ENCODE measurements around the gene RCCD1. TPM values are rescaled to one million over a fixed set of nuclear protein-coding genes. Genes with fewer than 3 reads are reported as not detected.

Gene RCCD1
- total and polyA plus RNA-seq, 9 of the 15 experiments (the other 6 are each of a cell fraction or from before 2014, with no cell fraction given) = 11.1 to 51.4 (median 24.7) TPM

GRCh38 chr15:90934256-90934948 lies 20.3 kb upstream of the RCCD1 start (continued):
- TF ChIP-seq BHLHE40 (IDR thresholded peaks at IDR 0.05; ENCODE audit: low read length) (0 out of 2 replicates have a peak, but pooled peaks have one; percentile 58), RCOR1 (IDR thresholded peaks at IDR 0.05; ENCODE audit: borderline replicate concordance in 1 of 2, low read depth in 2 of 2, low read length in 2 of 2) (peak in 1 of 2 experiments; percentile 73; a peak in 1 of 4 replicates), ARID3B (CRISPR knock-in tag; IDR thresholded peaks at IDR 0.05; ENCODE audit: borderline replicate concordance) (no peak), GATAD2A (IDR thresholded peaks at IDR 0.05) (peak; percentile 57; the same call in 1 of the 2 replicates), NFRKB (IDR thresholded peaks at IDR 0.05; ENCODE audit: low read depth) (no peak), PPARD (CRISPR knock-in tag; IDR thresholded peaks at IDR 0.05) (no peak), CTCF (IDR thresholded peaks at IDR 0.05 in 2 of 3, conservative IDR thresholded peaks at IDR 0.05 in 1 of 3; ENCODE audit: insufficient read depth in 2 of 3, low read depth in 1 of 3, low read length in 3 of 3) (peak; percentile 91 to 95 (median 95)), TFAP4 (CRISPR knock-in tag; IDR thresholded peaks at IDR 0.05; ENCODE audit: borderline replicate concordance) (peak; percentile 48; the same call in 1 of the 2 replicates), CAMTA2 (CRISPR knock-in tag; conservative IDR thresholded peaks at IDR 0.05) (no peak), ATF7 (IDR thresholded peaks at IDR 0.05) (0 out of 2 replicates have a peak, but pooled peaks have one; percentile 26), ZNF518B (CRISPR knock-in tag; IDR thresholded peaks at IDR 0.05) (no peak), CHCHD3 (CRISPR knock-in tag; IDR thresholded peaks at IDR 0.05) (no peak), ARID4B (CRISPR knock-in tag; IDR thresholded peaks at IDR 0.05) (peak; percentile 66; the same call in 1 of the 2 replicates), BMI1 (IDR thresholded peaks at IDR 0.05; ENCODE audit: low read length) (no peak)

All from K562 (cell line).